Measurements from ENCODE around the gene TMCC2. TPM values are rescaled to one million over a fixed set of nuclear protein-coding genes. Genes with fewer than 3 reads are reported as not detected.
"Not testable (repeated sequence)": the region's sequence is repeated elsewhere in the genome, so short reads cannot be mapped to it uniquely, and the experiment has no call there.

Gene TMCC2
- total RNA-seq, 1 donor from 2014 or later, result 7.9 TPM

DNA sequence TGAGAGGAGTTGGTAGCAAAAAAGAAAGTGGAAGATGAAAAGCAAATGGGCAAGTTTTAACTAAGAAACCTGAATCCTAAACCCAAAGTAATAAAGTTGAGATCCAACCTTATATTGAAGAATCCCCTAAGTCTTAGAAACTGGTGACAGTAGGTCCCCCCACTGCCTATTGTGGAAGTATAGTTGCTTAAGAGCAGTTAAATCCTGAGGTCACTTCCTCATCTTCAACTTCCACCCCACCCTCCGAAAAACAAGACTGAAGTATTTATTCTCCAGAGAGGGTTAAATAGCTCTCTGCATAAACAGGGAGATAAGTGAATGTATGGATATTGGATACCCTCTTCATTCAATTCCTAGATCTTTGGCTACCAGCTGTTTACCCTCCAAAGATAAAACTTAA is 13.0 kb upstream of the TMCC2 start:
- no peak for DNase-seq (ENCODE audit: low spot score)

DNA sequence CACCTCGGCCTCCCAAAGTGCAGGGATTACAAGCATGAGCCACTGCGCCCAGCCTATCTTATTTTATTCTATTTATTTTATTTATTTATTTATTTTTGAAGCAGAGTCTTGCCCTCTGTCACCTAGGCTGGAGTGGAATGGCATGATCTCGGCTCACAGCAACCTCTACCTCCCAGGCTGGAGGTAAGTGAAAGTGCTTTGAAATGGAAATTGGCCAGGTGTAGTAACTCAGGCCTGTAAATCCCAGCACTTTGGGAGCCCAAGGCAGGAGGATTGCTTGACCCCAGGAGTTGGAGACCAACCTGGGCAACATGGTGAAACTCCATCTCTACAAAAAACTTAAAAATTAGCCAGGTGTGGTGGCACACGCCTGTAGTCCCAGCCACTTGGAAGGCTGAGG is 11.2 kb upstream of the TMCC2 start:
- no peak for DNase-seq (ENCODE audit: low spot score)

DNA sequence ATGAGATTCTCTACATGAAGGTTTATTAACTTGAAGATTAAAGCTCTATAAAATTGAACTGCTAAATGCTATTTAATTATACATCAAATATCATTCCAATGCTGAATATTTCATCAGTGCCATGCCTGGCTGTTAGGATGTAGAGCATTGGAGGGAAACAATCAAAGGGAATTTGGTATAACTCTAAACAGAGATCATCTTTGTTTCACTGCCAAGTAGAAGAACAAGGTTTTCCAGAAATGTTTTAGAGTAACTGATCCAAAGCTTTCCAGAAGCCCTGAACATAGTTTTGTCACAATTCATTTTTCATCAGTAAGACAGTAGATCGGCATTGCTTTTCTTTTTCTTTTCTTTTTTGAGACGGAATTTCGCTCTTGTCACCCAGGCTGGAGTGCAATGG is 10.3 kb upstream of the TMCC2 start:
- DNase-seq (ENCODE audit: low spot score), result peak; percentile 28

DNA sequence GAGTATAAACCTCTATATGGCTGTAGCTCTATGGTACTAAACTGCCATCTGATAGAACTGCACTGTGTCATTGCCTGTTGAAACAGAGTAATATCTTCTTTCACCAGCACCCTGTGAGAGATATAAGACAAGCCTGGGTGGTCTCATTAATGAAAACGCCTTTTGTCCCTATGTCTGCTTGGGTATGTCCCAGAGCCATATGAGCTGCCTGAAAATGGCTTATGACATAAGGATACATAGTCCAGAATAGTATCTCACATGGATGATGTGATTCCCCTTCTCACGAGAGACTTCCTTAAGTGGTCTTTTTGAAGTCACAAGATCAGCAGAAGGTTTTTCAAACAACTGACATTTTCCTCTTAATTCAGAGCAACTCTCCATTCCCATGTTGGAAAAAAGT is 7.3 kb upstream of the TMCC2 start:
- DNase-seq (ENCODE audit: low spot score), result no peak

DNA sequence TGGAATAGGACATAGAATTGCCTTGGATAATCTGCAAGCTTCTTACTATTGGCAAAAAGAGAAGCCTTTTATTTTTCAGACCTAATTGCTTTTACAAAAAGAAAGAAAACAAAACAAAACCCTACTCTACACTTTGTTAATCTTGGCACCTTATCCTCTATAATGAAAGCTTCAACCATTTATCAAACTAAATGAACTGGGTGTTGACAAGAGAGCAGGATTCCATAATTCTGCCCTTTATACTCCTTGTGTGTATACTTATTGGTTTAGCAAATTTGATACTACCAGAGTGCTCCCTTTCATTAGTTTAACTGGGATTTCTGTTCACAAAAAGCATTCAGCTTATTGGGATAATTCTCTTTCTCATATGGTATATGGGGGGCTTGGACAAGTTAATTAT is 3.0 kb upstream of the TMCC2 start:
- DNase-seq (ENCODE audit: low spot score), result no peak

DNA sequence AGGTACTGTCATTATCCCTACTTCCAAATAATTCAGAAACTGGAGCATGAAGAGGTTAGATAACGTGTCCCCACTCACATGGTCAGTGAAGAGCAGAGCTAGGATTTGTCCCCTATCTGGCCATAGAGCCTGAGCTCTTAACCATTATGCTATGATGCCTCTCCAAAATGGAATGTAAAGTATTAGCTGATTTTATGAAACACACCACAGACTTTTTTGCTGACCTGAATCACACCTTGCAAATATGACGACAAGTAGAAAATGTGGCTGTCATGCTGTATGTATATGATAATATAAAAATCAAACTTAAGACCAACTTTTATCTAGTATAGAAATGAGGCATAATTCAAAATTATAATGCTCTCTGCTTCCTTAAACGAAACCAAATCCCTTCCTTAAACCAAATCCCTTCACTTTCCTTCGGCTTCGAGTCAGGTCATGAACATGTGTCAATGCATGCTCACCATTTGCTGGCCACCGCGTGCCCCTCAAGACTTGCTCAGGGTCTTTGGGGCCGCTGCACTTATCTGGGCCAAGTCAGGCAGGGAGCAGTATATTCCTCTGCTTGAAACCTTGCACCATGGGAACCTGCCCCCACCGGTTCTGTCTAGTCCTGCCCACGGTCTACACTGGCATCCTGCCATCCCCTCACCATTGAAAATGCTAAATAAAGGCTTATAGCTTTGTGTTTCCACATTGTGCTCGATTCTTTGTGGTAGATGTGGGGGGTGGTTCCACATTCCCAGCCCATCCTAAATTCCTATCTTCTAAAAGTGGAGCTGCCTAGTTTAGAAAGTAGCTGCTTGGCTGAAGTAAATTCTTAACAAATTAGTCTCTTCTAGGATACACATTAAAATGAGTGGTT is 1.6 kb upstream of the TMCC2 start:
- no peak for DNase-seq (ENCODE audit: low spot score)

DNA sequence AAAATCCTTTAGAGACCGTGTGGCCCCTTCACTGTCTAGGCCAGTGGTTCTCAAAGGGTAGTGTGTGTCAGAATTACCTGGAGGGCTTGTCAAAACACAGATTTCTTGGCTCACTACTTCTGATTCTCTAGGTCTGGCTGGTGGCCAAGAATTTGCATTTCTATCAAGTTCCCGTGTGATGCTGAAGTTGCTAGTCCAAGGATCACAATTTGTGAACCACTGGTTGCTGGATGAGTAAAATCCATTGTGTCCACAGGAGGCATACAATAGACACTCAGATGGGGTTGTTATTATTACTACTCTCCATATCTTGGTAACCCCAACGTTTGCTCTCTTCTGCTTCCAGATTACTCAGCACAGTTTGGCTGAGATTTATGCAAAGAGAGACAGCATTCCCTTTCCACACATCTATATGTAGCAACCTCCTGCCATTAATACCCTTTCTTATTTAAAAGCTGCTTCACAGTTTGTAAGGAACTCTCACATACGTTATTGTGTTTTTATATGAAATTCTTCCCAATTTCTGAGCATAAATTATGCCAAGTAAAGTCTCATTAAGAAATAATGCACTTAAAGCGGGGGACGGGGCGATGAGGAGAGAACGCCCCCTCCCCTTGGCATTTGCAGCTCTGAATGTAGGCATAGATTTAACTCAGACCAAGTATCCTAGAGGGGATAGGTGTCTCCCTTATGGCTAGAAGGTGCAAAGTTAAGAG is 720 bp upstream of the TMCC2 start:
- peak; percentile 31 for DNase-seq (ENCODE audit: low spot score)

DNA sequence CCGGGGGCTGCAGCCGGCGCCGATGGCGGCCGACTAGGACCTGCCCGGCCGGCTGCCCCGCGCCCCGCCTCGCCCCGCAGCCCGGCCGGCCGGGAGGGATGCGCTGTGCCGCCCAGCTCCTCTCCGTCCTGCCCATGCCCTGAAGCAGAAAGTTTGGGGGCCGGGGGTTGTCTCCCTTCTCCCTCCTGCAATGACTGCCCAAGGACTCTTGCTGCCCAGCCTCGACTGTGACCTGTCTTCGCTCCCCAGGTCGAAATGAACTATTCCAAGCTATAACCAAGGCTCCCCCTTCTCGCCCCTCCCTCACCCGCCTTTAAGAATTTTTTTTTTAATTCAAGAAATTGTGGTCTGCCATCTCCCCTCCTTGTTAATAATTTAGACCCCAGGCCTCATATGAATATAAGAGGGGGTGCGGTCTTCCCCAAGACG is 361 bp downstream of the TMCC2 start:
- no peak for DNase-seq (ENCODE audit: low spot score)

DNA sequence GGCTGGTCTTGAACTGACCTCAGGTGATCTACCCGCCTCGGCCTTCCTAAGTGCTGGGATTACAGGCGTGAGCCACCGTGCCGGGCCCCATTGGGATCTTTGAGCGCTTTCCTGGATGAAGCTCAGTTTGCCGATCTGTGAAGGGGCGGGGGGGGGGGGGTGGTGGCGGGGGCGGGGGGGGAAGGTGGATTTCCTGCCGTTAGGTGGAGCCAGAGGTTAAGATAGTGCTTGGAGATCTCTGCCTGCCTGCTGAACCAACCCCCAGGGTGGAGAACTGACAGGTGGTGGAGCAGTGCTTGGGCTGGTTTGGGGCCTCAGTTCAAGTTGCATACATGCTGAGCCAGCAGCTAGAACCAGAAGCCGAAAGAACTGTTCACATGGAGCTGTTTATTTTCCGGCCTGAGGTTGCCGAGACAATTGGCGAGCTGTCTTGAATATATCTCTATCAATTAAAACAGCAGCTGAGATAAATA is 1.7 kb downstream of the TMCC2 start:
- DNase-seq (ENCODE audit: low spot score), result peak; percentile 72

DNA sequence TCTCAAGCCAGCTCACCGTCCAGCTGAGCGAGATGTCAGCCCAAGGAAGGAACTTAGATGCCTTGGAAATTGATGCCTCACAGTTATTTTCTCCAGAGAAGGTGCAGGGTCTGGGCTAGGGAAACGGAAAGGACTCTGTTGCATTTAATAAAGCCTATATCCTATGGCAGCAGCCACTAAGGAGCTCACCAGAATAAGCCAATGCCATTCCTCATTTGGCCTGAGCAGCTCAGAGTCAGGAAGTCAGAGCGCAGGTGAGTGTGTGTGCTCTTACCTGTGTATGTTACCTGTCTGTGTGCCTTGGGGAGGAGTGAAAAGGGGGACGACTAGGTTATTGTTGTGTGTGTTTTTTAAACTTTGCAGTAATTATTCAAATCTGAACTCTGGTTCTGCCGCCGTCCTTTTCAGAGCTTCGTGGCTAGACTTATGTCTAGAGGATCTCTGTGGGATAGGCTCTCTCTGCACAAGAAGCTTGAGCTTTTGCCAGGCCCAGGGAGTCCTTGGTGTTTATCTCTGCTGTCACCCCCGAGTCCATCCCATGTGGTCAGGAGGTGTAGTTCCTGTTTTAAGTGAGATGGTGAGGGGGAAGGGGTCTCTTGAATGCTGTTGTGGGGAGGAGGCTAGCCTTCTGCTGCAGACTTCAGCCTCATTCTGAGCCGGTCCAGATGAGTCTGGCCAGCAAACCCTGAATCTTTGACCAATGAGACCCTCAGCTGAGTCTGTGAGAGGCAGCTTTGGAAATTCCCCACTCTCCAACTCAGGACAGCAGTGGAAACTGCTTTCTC is 2.4 kb downstream of the TMCC2 start:
- no peak for DNase-seq (ENCODE audit: low spot score)

DNA sequence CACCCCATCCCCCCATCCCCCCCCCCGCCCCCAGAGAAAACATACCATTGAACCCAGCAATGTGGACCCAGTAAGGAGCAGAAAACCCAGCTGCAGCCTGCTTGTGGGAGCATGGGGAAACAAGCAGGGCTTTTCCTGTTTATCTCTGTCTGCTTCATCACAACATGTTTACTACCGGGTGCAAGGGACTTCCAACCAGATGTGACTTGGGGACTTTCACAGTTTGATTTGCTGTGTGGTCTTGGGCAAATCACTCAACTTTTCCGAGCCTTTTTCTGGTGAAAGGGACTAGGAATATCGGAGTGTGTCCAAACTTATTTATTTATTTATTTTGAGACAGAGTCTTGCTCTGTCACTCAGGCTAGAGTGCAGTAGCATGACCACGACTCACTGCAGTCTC is 3.2 kb downstream of the TMCC2 start:
- DNase-seq (ENCODE audit: low spot score), result no peak

DNA sequence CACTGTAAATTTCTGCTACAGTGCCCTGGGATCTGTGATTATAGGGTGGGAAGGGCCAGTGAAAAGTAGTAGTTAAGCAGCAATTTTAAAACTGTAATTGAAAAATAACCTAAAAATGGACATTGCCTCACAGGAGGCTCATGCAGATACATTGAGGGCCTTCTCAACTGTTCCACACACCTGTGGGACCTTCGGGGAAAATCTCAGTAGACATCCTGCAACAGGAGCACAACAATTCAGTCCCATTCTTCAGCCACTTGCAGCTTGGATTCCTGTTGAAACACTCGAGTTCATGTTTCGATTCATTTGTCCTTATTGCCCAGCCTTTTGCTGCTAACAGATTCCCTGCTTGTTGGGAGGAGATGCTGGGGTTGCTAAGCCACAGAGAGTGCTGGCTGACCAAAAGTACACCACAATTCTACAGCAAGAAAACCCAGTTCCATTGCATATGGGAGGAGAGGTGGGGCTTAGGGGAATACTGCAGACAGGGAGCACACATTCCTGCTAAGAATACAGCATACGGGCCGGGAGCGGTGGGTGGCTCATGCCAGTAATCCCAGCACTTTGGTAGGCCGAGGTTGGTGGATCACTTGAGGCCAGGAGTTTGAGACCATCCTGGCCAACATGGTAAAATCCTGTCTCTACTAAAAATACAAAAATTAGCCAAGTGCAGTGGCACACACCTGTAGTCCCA is 4.5 kb downstream of the TMCC2 start:
- DNase-seq (ENCODE audit: low spot score), result no peak

DNA sequence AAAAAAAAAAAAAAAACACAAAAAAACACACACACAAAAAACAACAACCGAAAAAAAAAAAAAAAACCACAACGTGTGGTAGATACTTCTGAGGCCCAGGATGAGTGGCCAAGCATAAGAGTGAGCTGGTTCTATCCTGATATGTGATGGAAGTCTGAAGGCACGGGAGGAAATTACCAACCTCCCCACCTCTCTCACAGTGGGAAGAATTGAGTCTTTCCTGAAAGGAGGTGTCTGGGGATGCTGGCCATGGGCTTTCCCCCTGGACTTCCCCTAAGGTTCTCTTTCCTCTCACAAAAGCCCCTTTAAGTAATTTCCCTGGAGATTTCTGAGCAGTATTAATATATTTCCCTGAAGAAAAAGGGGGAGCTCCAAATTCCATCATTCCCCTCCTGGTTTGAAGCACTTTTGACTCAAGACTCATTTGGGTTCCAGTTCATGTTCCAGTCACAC is 5.2 kb downstream of the TMCC2 start:
- no peak for DNase-seq (ENCODE audit: low spot score)

DNA sequence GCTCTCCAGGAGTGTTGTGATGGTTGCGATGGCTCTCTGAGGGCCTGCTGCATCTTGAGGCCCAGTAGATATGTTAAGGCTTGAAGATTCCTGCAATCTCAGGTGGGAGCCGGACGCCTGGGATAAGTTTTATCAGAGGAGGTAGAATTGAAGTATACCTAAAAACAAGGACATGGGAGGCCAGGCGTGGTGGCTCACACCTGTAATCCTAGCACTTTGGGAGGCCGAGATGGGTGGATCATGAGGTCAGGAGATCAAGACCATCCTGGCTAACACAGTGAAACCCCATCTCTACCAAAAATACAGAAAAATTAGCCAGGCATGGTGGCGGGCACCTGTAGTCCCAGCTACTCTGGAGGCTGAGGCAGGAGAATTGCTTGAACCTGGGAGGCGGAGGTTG is 6.2 kb downstream of the TMCC2 start:
- DNase-seq (ENCODE audit: low spot score), result not testable (repeated sequence)

DNA sequence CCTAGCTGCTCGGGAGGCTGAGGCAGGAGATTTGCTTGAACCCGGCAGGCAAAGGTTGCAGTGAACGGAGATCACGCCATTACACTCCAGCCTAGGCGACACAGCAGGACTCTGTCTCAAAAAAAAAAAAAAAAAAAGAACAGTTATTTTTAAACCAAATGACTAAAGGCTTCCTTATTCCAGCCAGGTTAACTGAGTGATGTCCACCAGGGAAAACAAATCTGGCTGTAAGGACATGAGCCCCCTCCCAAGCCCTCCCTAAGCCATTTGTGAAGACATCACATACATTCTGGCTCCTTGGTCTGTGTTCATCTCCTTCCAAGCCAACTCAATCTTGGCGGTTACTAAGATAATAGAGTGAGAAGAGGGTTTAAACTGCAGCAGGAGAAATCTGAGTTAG is 8.2 kb downstream of the TMCC2 start:
- no peak for DNase-seq (ENCODE audit: low spot score)

DNA sequence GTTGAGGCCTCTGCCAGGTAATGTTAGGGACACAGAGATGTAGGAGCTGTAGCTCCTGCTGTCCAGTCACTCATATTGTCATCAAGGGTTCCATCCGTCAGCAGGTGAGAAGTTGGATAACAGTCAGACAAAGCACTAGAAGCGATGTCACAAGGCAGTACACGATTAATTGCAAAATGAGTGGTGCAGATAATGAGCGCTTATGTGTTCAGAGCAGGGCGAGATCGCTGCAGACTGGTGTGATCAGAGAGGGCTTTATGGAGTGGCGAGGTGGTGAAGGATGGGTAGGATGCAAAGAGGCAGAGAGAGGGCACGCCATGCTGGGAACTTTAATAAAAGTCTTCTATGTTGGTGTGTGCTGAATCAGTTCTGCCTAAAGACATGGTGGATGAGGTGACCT is 8.8 kb downstream of the TMCC2 start:
- no peak for DNase-seq (ENCODE audit: low spot score)

DNA sequence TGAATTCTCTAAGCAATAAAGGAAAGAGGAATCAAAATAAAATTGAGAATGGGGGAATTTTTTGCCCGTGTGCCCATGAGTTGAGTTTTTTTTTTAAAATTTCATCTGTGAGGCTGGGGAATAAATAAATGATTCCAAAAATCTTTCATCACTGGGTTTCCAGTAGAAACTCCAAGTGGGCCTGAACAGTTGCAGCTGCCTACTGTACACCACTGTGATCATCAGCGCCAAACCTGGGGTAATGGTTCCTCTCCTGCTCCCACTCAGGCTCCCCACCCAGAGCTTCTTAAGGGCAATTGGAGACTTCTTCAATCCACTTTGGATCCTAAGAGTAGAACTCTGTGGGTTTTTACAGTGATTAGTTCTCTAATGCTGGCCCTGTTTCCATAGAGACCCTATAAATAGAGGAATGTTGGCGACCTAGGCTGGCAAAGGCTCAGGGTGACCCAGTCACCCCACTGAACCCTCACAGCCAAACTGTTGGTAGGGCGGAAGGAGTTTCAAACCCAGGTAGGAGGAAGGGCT is 9.3 kb downstream of the TMCC2 start:
- no peak for DNase-seq (ENCODE audit: low spot score)

DNA sequence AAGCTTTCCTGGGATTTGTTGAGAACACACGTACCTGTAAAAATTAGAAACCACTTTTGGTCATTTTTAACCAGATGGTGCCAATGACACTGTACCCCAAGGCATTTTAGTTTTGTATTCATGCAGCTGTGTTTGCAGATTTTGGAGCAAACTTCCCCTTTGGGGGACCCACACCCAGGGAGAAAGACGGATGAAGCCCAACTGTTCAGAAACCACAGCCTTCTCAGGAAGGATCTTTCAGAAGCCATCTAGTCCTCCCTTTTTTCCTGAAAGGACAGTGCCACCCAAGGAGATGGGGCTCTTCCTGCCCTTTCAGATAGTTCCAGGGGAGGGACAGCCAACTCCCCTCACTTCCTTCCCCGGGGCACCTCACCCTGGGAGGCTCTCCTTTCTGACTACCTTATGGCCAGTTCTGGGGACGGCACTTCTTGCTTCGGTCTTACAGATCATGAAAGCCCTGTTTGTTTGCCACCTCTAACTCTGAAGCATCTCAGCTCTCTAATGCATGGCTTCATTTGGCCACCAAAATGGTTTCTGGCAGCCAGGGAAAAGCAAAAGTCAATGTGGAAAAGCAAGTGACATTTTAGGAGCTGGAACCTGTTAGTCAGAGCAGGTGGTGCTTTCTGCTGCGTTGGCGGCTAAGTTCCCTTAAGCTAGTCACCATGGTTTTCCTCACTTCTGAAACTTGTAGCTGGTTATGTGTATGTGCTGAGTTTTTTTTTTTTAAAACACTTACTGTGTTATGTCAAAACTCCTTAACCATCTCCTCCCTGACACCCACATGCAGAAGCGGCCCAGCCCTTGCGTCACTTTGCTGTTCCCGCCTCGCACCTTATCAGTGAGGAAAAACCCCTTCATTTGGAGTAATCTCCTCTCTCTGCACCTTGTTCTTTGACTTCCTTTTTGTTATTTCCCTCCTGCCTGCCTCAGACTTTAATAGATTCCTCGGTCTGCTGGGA is 10.1 kb downstream of the TMCC2 start:
- DNase-seq (ENCODE audit: low spot score), result no peak

DNA sequence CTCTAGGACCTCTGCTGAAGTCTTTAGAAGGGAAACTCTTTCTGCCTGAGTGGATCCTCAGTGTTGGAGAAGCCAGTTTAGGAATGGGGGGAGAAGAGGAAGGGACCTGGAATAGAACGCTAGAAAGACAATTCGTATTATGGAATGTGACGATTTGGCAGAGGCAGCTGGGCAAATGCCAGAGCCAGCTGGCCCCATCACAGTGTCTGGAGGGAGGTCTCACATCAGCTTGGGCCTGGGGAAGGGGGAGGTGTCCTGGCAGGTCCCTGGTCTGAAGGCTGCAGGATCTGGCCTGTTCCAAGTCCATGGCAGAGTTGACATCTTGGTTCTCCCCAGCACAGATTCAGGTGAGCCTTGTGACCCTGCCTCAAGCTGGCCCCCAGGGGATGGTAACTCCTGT is 11.3 kb downstream of the TMCC2 start:
- DNase-seq (ENCODE audit: low spot score), result no peak

DNA sequence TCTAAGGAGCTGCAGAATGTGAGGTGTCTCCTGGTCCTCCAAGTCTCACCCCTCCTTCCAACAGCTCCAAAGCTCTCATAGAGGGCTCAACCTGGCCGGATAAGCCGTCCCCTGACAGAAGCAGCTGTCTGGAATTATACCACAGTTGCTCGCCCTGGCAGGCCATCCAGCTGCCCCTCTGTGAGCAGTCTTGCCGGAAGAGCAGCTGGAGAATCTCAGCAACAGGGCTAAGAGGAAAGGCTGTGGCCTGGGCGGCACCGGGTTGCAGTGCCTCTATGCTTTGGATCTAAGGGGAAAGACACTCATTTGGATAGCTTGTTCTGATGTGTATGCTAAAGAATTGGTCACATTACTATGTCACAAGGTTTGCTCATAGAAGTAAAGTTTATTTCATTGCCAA is 12.4 kb downstream of the TMCC2 start:
- peak; percentile 74 for DNase-seq (ENCODE audit: low spot score)

Measured in umbilical cord (tissue), 2 donors.